HS-5 (cell line): ENCODE data around the gene ERGIC1.

Experiments used
- DNase-seq: peaks from one replicate; pipeline ENCODE4 v3.0.0-alpha.2; 2012; ENCODE audit warnings: low read depth

ERGIC1 gene

GRCh38 chr5:172866378-172866777 lies 32.3 kb downstream of the ERGIC1 start:
- no peak for DNase-seq

GRCh38 chr5:172866802-172867748 lies 33.0 kb downstream of the ERGIC1 start:
- DNase-seq = no peak

GRCh38 chr5:172867761-172868435 lies 33.8 kb downstream of the ERGIC1 start:
- DNase-seq = no peak

- DNase-seq = peak; percentile 88
Observed at GRCh38 chr5:172868436-172868923, 34.4 kb downstream of the ERGIC1 start.

- peak; percentile 74 for DNase-seq
Observed at GRCh38 chr5:172868924-172869591, 35.0 kb downstream of the ERGIC1 start.

GRCh38 chr5:172869691-172870090 lies 35.6 kb downstream of the ERGIC1 start:
- no peak for DNase-seq

GRCh38 chr5:172870291-172870714 lies 36.3 kb downstream of the ERGIC1 start:
- DNase-seq = peak; percentile 90

- DNase-seq = no peak
Observed at GRCh38 chr5:172870715-172871461, 36.8 kb downstream of the ERGIC1 start.

GRCh38 chr5:172871536-172871935 lies 37.5 kb downstream of the ERGIC1 start:
- DNase-seq = no peak

- no peak for DNase-seq
Observed at GRCh38 chr5:172871982-172872381, 37.9 kb downstream of the ERGIC1 start.

GRCh38 chr5:172872997-172873491 lies 39.0 kb downstream of the ERGIC1 start:
- DNase-seq = no peak

GRCh38 chr5:172873513-172873912 lies 39.5 kb downstream of the ERGIC1 start:
- DNase-seq = no peak

GRCh38 chr5:172874647-172875504 lies 40.8 kb downstream of the ERGIC1 start:
- DNase-seq = no peak

- DNase-seq = no peak
Observed at GRCh38 chr5:172875505-172876279, 41.6 kb downstream of the ERGIC1 start.

- DNase-seq = no peak
Observed at GRCh38 chr5:172876578-172876977, 42.5 kb downstream of the ERGIC1 start.

- no peak for DNase-seq
Observed at GRCh38 chr5:172877466-172878260, 43.6 kb downstream of the ERGIC1 start.

- no peak for DNase-seq
Observed at GRCh38 chr5:172878585-172878932, 44.5 kb downstream of the ERGIC1 start.

- no peak for DNase-seq
Observed at GRCh38 chr5:172878933-172879752, 45.1 kb downstream of the ERGIC1 start.
